Activated CD4-positive, alpha-beta T cell treated with anti-CD3 and anti-CD28 coated beads, Interleukin-2, amount 10 ng/mL, durations not matched to agents 7 days and 5 days (primary cell): ENCODE results near the gene TRPV3. TPM values are rescaled to one million over a fixed set of nuclear protein-coding genes. Genes with fewer than 3 reads are reported as not detected.
A peak's percentile ranks its signal among the peaks of the same experiment; 100 is the strongest.
"Not testable (repeated sequence)": the region's sequence is repeated elsewhere in the genome, so short reads cannot be mapped to it uniquely, and the experiment has no call there.

ENCODE experiments used
- CTCF ChIA-PET: fragments of 350-600 bp; sonication (Branson Sonifier 250); formaldehyde crosslinking; loops from one replicate; lab custom pipeline; 2021; ENCODE audit warnings: antibody characterized with exemption; lab: Charles Lee
- POLR2A ChIA-PET: fragments of 350-600 bp; sonication (Branson Sonifier 250); formaldehyde crosslinking; loops from one replicate; lab custom pipeline; 2021; ENCODE audit warnings: antibody characterized with exemption; lab: Charles Lee
- DNase-seq: peaks from one replicate; pipeline ENCODE4 v3.0.0-alpha.2; 2020
- H3K27ac Mint-ChIP-seq: one replicate; pipeline ENCODE4 v1.8.0; 2021; ENCODE audit warnings: mild to moderate bottlenecking, moderate library complexity, mixed read lengths
- H3K27me3 Mint-ChIP-seq: one replicate; pipeline ENCODE4 v1.8.0; 2021; ENCODE audit warnings: mixed read lengths
- H3K36me3 Mint-ChIP-seq: one replicate; pipeline ENCODE4 v1.8.0; 2021; ENCODE audit warnings: low read depth, mixed read lengths
- H3K4me1 Mint-ChIP-seq: one replicate; pipeline ENCODE4 v1.8.0; 2021; ENCODE audit warnings: mixed read lengths
- H3K4me3 Mint-ChIP-seq: one replicate; pipeline ENCODE4 v1.8.0; 2021; ENCODE audit warnings: mild to moderate bottlenecking, moderate library complexity, mixed read lengths
- H3K9me3 Mint-ChIP-seq: one replicate; pipeline ENCODE4 v1.8.0; 2021; ENCODE audit warnings: mixed read lengths
- total RNA-seq, 2 experiments: library from RNA; stranded (reverse); gene quantifications; one replicate each; pipeline ENCODE4 v1.2.3, GENCODE V29; 2021

The TRPV3 gene
- total RNA-seq, 2 experiments from 2014 or later = 0.10 to 0.27 TPM

DNA sequence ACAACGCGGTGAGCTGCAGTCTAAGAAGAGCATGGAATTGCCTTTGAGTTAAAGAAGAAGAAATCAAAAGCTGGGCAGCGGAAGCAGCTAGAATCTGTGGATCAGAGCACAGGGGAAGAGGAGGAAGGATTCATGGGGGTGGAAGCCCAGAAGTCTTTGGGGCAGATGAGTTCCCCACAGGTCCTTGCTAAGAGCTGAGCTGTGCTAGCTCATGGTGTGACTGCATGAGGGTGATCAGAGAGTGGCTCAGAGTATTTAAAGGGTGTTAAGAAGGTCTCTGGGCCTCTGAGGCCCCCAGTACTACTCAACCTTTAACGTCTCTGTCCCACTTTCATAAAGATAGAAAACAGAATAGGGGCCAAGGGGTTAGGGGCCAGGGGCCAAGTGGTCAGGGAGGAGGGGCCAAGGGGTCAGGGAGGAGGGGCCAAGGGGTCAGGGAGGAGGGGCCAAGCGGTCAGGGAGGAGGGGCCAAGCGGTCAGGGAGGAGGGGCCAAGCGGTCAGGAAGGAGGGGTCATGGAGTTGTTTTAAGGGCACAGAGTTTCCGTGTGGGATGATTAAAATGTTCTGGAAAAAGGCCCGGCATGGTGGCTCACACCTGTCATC, 12.0 kb upstream of the TRPV3 start:
- Mint-ChIP-seq H3K36me3 (no peaks in the 10 kb centered on the region), H3K27ac (no peak overlapping the region), H3K4me1 (no peaks in the 10 kb centered on the region), H3K4me3 (no peak overlapping the region), H3K27me3 (no peaks in the 10 kb centered on the region), H3K9me3 (no peaks in the 10 kb centered on the region)
- ChIA-PET POLR2A (no interaction called here), CTCF (no interaction called here)
- DNase-seq = no peak

GRCh38 chr17:3566551-3566950, 8.9 kb upstream of the TRPV3 start:
- Mint-ChIP-seq H3K4me3 (no peak overlapping the region), H3K27me3 (no peaks in the 10 kb centered on the region), H3K9me3 (no peaks in the 10 kb centered on the region), H3K36me3 (no peaks in the 10 kb centered on the region), H3K4me1 (peaks cover 4% of the 10 kb centered on the region), H3K27ac (no peak overlapping the region)
- DNase-seq = no peak
- ChIA-PET CTCF (interaction anchor here (0.7 kb wide), 1 partner anchor 11 kb away, joined by 3 read pairs; no protein-coding TSS in a partner anchor), POLR2A (no interaction called here)

DNA sequence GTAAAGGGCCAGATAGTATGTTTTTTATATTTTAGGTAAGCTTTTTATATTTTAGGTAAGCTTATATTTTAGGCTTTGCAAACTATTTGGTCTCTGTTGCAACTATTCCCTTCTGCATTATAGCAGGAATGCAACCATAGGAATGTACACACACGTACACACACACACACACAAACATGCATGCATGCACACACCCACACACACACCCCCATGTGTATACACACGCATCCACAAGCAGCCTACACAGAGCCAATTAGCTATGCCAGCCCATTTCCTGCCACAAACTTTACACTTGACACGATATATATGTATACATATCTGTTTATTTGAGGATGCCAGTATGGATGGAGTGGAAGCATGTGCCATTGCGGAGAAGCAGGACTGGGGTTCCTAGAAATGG, 7.5 kb upstream of the TRPV3 start:
- POLR2A ChIA-PET = no interaction called here
- no peaks in the 10 kb centered on the region for H3K27me3 Mint-ChIP-seq
- no peak for DNase-seq
- H3K27ac Mint-ChIP-seq = no peak overlapping the region
- CTCF ChIA-PET = no interaction called here
- peaks cover 4% of the 10 kb centered on the region for H3K4me1 Mint-ChIP-seq
- H3K4me3 Mint-ChIP-seq = no peak overlapping the region
- H3K36me3 Mint-ChIP-seq = no peaks in the 10 kb centered on the region
- H3K9me3 Mint-ChIP-seq = no peaks in the 10 kb centered on the region

GRCh38 chr17:3564241-3564640, 6.6 kb upstream of the TRPV3 start:
- POLR2A ChIA-PET, H3K9me3 Mint-ChIP-seq, CTCF ChIA-PET, H3K27me3 Mint-ChIP-seq, H3K36me3 Mint-ChIP-seq, H3K27ac Mint-ChIP-seq, DNase-seq, H3K4me3 Mint-ChIP-seq, H3K4me1 Mint-ChIP-seq: not testable (repeated sequence)

DNA sequence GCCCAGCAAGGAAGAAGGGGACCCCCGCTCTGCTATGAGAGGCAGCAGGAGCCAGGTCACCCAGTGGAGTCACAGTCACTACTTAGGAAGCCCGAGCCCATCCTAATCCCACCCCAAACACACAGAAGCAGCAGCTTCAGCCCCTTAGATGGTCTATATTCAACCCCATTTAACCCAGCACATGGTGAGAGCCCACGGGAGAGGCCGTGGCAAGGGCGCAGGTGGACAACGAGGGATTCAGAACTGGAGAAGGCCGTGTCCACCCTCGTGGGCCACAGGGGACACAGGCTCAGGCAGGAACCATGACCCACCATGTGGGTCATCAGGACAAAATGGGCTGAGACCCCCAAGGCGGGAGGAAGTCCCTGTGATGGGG, 1.6 kb upstream of the TRPV3 start:
- Mint-ChIP-seq H3K9me3 (no peaks in the 10 kb centered on the region), H3K27ac (no peak overlapping the region), H3K27me3 (no peaks in the 10 kb centered on the region), H3K36me3 (no peaks in the 10 kb centered on the region), H3K4me3 (no peak overlapping the region), H3K4me1 (peaks cover 12% of the 10 kb centered on the region)
- ChIA-PET POLR2A (no interaction called here), CTCF (no interaction called here)
- DNase-seq = no peak

- H3K4me3 Mint-ChIP-seq = no peak overlapping the region
- H3K9me3 Mint-ChIP-seq = no peaks in the 10 kb centered on the region
- ChIA-PET POLR2A (interaction anchor here (0.6 to 0.9 kb wide), 2 partner anchors 9 to 77 kb away, joined by 3 read pairs; partner anchors contain the start of gene SHPK), CTCF (no interaction called here)
- H3K4me1 Mint-ChIP-seq = peaks cover 12% of the 10 kb centered on the region
- peak; percentile 34 for DNase-seq
- no peaks in the 10 kb centered on the region for H3K36me3 Mint-ChIP-seq
- H3K27ac Mint-ChIP-seq = peak overlapping the region; percentile 52
- no peaks in the 10 kb centered on the region for H3K27me3 Mint-ChIP-seq
Measured at GRCh38 chr17:3558603-3559269, 1.1 kb upstream of the TRPV3 start.

DNA sequence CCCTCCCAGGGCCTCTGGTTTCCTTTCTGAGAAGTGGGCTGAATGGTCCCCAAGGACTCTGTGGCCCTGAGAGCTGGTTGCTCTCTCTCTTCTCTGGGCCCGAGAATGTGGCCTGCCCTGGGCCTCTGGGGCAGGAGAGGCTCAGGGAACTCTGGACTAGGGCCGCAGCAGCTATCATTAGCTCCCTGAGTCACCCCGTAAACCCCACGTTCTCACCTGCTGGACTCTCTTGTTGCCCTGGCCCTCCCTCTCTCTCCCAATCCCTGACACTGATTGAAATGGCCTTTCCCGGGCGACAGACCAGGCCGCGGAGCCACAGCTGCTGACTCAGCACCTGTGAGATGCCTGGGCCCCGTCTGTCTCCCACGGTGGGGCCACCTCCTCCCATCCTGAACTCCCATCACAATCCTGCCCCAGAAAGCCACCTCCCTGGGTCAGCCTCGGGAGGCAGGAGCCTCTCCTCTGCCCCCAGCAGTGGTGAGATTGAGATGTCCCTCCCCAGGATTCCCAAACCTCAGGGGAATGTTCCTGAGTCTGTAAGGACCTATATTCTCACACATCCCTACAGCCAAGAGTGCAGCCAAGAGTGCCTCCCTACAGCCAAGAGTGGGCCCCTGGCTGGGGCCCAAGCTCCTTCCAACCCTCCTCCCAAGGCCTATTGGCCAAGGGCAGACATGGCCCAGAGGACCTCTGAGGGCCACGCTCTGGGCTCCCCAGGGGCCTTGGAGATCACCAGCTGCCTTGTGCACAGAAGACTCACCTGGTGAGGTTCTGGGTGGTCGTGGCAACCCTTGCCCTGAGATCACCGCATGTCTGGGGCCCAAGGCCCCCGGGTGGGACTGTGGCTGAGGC, 470 bp downstream of the TRPV3 start:
- Mint-ChIP-seq H3K27me3 (no peaks in the 10 kb centered on the region), H3K9me3 (no peaks in the 10 kb centered on the region), H3K4me3 (no peak overlapping the region), H3K27ac (no peak overlapping the region), H3K4me1 (peaks cover 8% of the 10 kb centered on the region), H3K36me3 (no peaks in the 10 kb centered on the region)
- no peak for DNase-seq
- ChIA-PET POLR2A (no interaction called here), CTCF (interaction anchor here (0.7 kb wide), 1 partner anchor 14 kb away, joined by 3 read pairs; no protein-coding TSS in a partner anchor)

DNA sequence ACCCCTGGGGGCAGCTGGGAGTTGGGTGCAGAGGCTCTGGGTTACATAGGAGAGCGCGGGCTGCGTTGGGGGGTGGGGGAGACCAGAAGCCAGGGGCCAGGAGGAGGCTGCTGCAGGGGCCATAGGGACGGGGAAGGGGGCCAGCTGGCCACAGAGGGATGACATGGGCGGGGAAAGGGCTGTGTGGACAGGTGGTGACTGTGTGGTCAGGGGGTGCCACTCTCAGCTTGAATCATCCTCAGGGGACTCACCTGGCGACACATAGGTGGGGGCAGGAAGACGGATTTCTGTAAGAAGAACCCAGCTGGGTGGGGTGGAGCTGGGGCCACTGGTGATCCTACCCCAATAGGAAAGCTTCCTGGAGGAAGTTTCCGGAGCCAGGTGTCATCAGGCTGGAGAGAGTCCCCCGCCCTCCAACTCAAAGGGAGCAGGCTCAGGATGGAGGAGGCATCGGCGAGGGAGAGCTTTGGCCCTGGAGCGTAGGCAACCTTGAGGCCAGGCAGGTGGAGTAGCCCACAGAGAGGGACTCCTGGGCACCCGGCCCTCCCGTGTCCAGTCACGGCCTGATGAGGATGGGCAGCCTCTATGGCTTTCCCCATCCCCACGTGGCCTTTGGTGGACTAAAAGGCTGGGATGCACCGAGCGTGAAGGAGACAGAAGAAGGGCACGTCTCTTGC, 1.2 kb downstream of the TRPV3 start:
- ChIA-PET POLR2A (interaction anchor here (0.7 kb wide), 1 partner anchor 1074 kb away, joined by 3 read pairs; no protein-coding TSS in a partner anchor), CTCF (interaction anchor here (0.6 to 1.1 kb wide), 3 partner anchors 13 to 386 kb away, joined by 3 to 4 read pairs (median 3); no protein-coding TSS in a partner anchor)
- no peak overlapping the region for H3K4me3 Mint-ChIP-seq
- no peak for DNase-seq
- peaks cover 8% of the 10 kb centered on the region for H3K4me1 Mint-ChIP-seq
- no peak overlapping the region for H3K27ac Mint-ChIP-seq
- no peaks in the 10 kb centered on the region for H3K27me3 Mint-ChIP-seq
- no peaks in the 10 kb centered on the region for H3K9me3 Mint-ChIP-seq
- H3K36me3 Mint-ChIP-seq = no peaks in the 10 kb centered on the region

GRCh38 chr17:3555189-3555796, 2.3 kb downstream of the TRPV3 start:
- Mint-ChIP-seq H3K27ac (no peak overlapping the region), H3K27me3 (no peaks in the 10 kb centered on the region), H3K9me3 (no peaks in the 10 kb centered on the region), H3K36me3 (no peaks in the 10 kb centered on the region), H3K4me3 (no peak overlapping the region), H3K4me1 (peaks cover 8% of the 10 kb centered on the region)
- ChIA-PET CTCF (interaction anchor here (0.5 to 1.1 kb wide), 8 partner anchors 11 to 387 kb away, joined by 3 to 4 read pairs (median 3); no protein-coding TSS in a partner anchor), POLR2A (no interaction called here)
- no peak for DNase-seq

DNA sequence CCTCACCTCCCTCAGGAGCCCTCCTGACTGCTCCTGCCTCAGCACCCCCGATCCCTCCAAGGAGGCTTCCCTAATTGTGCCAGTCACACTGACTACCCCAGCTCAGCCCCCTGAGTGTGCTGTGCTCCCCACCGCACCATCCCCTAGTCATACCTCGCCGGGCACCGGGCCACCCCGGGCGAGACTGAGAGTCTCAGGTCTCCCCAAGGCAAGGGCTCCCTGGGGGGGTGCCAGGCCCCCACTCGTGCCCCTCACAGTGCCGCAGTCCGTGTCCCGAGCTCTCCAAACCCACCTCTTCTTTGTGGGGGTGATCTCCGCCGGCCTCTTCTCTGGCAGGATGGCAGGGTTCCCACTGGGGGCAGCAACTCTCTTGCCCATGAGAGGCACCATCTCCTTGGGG, 3.2 kb downstream of the TRPV3 start:
- no peaks in the 10 kb centered on the region for H3K9me3 Mint-ChIP-seq
- no peaks in the 10 kb centered on the region for H3K27me3 Mint-ChIP-seq
- peaks cover 8% of the 10 kb centered on the region for H3K4me1 Mint-ChIP-seq
- H3K36me3 Mint-ChIP-seq = no peaks in the 10 kb centered on the region
- POLR2A ChIA-PET = interaction anchor here (0.6 kb wide), 1 partner anchor 465 kb away, joined by 3 read pairs; no protein-coding TSS in a partner anchor
- no peak for DNase-seq
- H3K4me3 Mint-ChIP-seq = no peak overlapping the region
- CTCF ChIA-PET = interaction anchor here (0.5 to 1.1 kb wide), 6 partner anchors 18 to 1719 kb away, joined by 3 read pairs; no protein-coding TSS in a partner anchor
- H3K27ac Mint-ChIP-seq = no peak overlapping the region

DNA sequence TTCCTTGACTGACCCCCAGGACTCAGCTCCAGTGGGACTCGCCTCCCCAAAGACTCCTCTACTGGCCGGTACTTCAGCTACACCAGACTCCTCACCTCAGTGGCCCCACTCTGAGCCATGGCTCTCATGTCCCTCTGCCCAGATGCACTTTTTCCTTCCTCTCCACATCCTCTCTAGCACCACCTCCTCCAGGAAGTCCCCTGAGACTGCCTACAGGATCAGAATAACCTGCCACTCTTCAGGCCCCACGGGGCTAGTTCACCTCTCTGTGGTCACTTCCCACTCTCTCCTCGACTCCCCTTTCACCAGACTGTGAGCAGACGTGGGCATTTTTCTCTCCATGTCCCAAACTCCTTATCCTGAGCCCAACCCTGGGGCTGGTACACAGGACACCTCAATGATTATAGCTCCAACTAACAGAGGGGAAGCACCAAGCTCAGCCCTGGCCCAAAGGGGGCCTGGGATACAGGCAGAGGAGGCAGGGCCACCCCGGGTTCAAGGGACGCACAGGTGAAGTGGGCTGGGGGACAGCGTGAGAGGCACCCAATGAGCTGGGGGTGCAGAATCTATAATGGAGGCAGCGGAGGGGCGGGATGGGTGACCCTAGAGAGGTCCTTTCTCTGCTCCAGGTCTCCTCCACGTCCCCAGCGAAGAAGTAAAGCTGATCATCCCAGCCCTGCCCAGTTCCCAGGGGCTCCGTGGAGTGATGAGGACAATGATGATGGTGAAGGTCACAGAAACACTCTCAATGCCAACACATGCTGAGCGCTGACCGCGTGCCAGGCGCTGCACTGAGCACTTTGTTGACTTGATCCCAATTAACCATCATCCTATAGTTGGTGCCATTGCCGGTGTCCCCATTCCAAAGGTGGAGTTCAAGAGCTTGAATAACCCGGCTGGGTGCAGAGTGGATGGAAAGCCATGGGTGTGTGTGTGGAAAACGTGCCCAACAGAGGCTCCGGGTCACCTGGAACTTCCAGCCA, 3.9 kb downstream of the TRPV3 start:
- H3K4me1 Mint-ChIP-seq = peaks cover 8% of the 10 kb centered on the region
- ChIA-PET CTCF (interaction anchor here (0.5 to 1.1 kb wide), 6 partner anchors 17 to 1720 kb away, joined by 3 read pairs; no protein-coding TSS in a partner anchor), POLR2A (no interaction called here)
- DNase-seq = no peak
- no peaks in the 10 kb centered on the region for H3K36me3 Mint-ChIP-seq
- H3K27me3 Mint-ChIP-seq = no peaks in the 10 kb centered on the region
- H3K9me3 Mint-ChIP-seq = no peaks in the 10 kb centered on the region
- H3K4me3 Mint-ChIP-seq = no peak overlapping the region
- H3K27ac Mint-ChIP-seq = no peak overlapping the region
